Endothelial cell of umbilical vein (primary cell): ENCODE measurements around the gene CALCOCO1. TPM values are rescaled to one million over a fixed set of nuclear protein-coding genes. Genes with fewer than 3 reads are reported as not detected.

Experiments
- BruUV-seq: library from RNA; stranded (reverse); fragments of 400-500 nt; replicated peaks from 2 replicates; lab custom pipeline; 2021; lab: Mats Ljungman, UMichigan
- CTCF ChIA-PET: fragments of 300-600, 350-600 bp; sonication (Branson Sonifier 250); formaldehyde crosslinking; loops from one replicate; lab custom pipeline; 2021; ENCODE audit warnings: antibody characterized with exemption, inconsistent platforms; lab: Charles Lee
- POLR2A ChIA-PET: fragments of 300-600, 350-600 bp; sonication (Branson Sonifier 250); formaldehyde crosslinking; loops from one replicate; lab custom pipeline; 2021; ENCODE audit warnings: antibody characterized with exemption, inconsistent platforms; lab: Charles Lee
- DNase-seq: peaks from one replicate; pipeline ENCODE4 v3.0.0-alpha.2; 2011; ENCODE audit warnings: low read depth, low spot score
- FAIRE-seq: peaks from 2 replicates; lab custom pipeline; 2011; peaks lifted over from hg19 to GRCh38; lab: Jason Lieb, UNC
- H2AFZ ChIP-seq: 2 replicates; pipeline ENCODE4 v1.6.0; 2012; ENCODE audit warnings: low read depth, low read length, control low read depth, inconsistent platforms
- H3K27ac ChIP-seq: 2 replicates; pipeline ENCODE4 v1.5.1; 2011; ENCODE audit warnings: low read depth, mild to moderate bottlenecking, control low read depth, low read length, moderate library complexity; ENCODE audit not compliant: insufficient read depth
- H3K27me3 ChIP-seq, 2 experiments: 2 replicates each; pipeline versions ENCODE4 v1.6.0 to v1.6.1; 2011; ENCODE audit warnings: low read length in 2 of 2, mixed read lengths in 1 of 2; ENCODE audit not compliant: control insufficient read depth in 2 of 2, insufficient read depth in 2 of 2
- H3K36me3 ChIP-seq, 2 experiments: 2 replicates in 1 of 2; 3 replicates in 1 of 2; pipeline ENCODE4 v1.5.1; 2011; ENCODE audit warnings: low read length in 2 of 2, mild to moderate bottlenecking in 1 of 2, moderate library complexity in 1 of 2; ENCODE audit not compliant: control insufficient read depth in 2 of 2, insufficient read depth in 2 of 2; ENCODE audit errors: extremely low read depth in 1 of 2
- H3K4me1 ChIP-seq: 3 replicates; pipeline ENCODE4 v1.5.1; 2011; ENCODE audit warnings: mild to moderate bottlenecking, low read length; ENCODE audit not compliant: control insufficient read depth, insufficient read depth; ENCODE audit errors: extremely low read depth
- H3K4me2 ChIP-seq: 2 replicates; pipeline ENCODE4 v1.6.1; 2011; ENCODE audit warnings: low read length, control low read depth, mixed read lengths; ENCODE audit not compliant: insufficient read depth
- H3K4me3 ChIP-seq, 3 experiments: fragments of 200-600 bp in 1 of 3; sonication (generic), shearing (Covaris generic) in 1 of 3; replicated peaks in 1 of 3; 2 replicates each; pipeline ENCODE4 v1.5.1; 2011 to 2016; ENCODE audit warnings: control low read depth in 3 of 3, low read length in 3 of 3, mild to moderate bottlenecking in 2 of 3, inconsistent platforms in 1 of 3, low read depth in 1 of 3, moderate library complexity in 1 of 3; ENCODE audit not compliant: insufficient read depth in 1 of 3
- H3K79me2 ChIP-seq: 2 replicates; pipeline ENCODE4 v1.6.0; 2012; ENCODE audit warnings: low read length, inconsistent platforms; ENCODE audit not compliant: control insufficient read depth, insufficient read depth
- H3K9ac ChIP-seq: replicated peaks from 2 replicates; pipeline ENCODE3; 2011; ENCODE audit warnings: low read length, control low read depth; ENCODE audit not compliant: insufficient read depth; ENCODE audit errors: extremely low read depth
- H3K9me1 ChIP-seq: replicated peaks from 3 replicates; pipeline ENCODE4 v1.6.0; 2011; ENCODE audit warnings: mild to moderate bottlenecking, low read length; ENCODE audit not compliant: control insufficient read depth, insufficient read depth; ENCODE audit errors: extremely low read depth
- H3K9me3 ChIP-seq: replicated peaks from 2 replicates; pipeline ENCODE4 v1.5.1; 2012; ENCODE audit warnings: low read length, inconsistent platforms; ENCODE audit not compliant: control insufficient read depth, insufficient read depth
- H4K20me1 ChIP-seq: replicated peaks from 2 replicates; pipeline ENCODE3; 2011; ENCODE audit warnings: mild to moderate bottlenecking, low read length; ENCODE audit not compliant: control insufficient read depth, insufficient read depth; ENCODE audit errors: extremely low read depth
- EZH2 ChIP-seq: IDR thresholded peaks from 2 replicates; pipeline ENCODE4 v1.6.1; 2012; ENCODE audit warnings: borderline replicate concordance, low read depth, mild to moderate bottlenecking, moderate library complexity, low read length, inconsistent platforms; ENCODE audit not compliant: severe bottlenecking
- FOS ChIP-seq: IDR thresholded peaks from 2 replicates; pipeline ENCODE4 v1.6.1; 2011; ENCODE audit warnings: mild to moderate bottlenecking, low read length, moderate library complexity, borderline replicate concordance; ENCODE audit not compliant: insufficient read depth
- GATA2 ChIP-seq: IDR thresholded peaks from 2 replicates; pipeline ENCODE4 v1.7.0; 2011; ENCODE audit warnings: low read depth, mild to moderate bottlenecking, moderate library complexity, mixed read lengths, low read length; ENCODE audit not compliant: insufficient read length, insufficient read depth
- JUN ChIP-seq: IDR thresholded peaks from 2 replicates; pipeline ENCODE4 v1.6.1; 2011; ENCODE audit warnings: borderline replicate concordance, low read depth; ENCODE audit not compliant: insufficient read length, insufficient read depth
- MYC ChIP-seq: IDR thresholded peaks from one replicate; pipeline ENCODE4 v1.6.1; 2011; ENCODE audit warnings: mild to moderate bottlenecking, low read depth, low read length
- POLR2A ChIP-seq: IDR thresholded peaks from 2 replicates; pipeline ENCODE4 v1.6.1; 2012; ENCODE audit warnings: low read depth, mild to moderate bottlenecking, control low read depth, low read length
- POLR2AphosphoS5 ChIP-seq: IDR thresholded peaks from 2 replicates; pipeline ENCODE4 v1.6.1; 2012; ENCODE audit warnings: low read depth, mild to moderate bottlenecking, control low read depth, low read length, moderate library complexity; ENCODE audit not compliant: insufficient read depth
- dilution Hi-C: fragments of 300-500 bp; cut with MboI; formaldehyde crosslinking; loops from one replicate; pipeline ENCODE4 v1.15.0; 2019; ENCODE audit warnings: low sequenced_read_pairs; ENCODE audit not compliant: extremely low pct_ligation_motif_present
- intact Hi-C: fragments of 100-400 bp; cut with micrococcal nuclease; formaldehyde crosslinking; loops from one replicate; pipeline ENCODE4 v1.10.0; 2022
- polyA plus RNA-seq, 4 experiments: library from polyadenylated mRNA; depleted of rRNA in 3 of 4; stranded (reverse) in 3 of 4; unstranded in 1 of 4; fragments of >200 nt; gene quantifications; 2 replicates each; pipeline versions ENCODE4 v1.2.1 to v1.2.3, GENCODE V29; 2011 to 2012; ENCODE audit warnings: missing spikeins in 1 of 4
- total RNA-seq: library from RNA; stranded (reverse); gene quantifications from 2 replicates; pipeline ENCODE4 v1.2.3, GENCODE V29; 2021
- TF ChIP-seq, protein P1 (sequence below), 2 donors: IDR thresholded peaks; 1 replicate in 1 of 2; 2 replicates in 1 of 2; pipeline ENCODE4 v1.5.1; 2011; ENCODE audit warnings: low read length in 2 of 2, mild to moderate bottlenecking in 2 of 2, moderate library complexity in 2 of 2, control low read depth in 1 of 2, inconsistent platforms in 1 of 2, low read depth in 1 of 2; ENCODE audit not compliant: insufficient read depth in 1 of 2; ENCODE audit errors: extremely low read depth in 1 of 2
- TF ChIP-seq, protein P2 (sequence below): IDR thresholded peaks from 2 replicates; pipeline ENCODE4 v1.6.1; 2011; ENCODE audit not compliant: insufficient read depth, insufficient read length

Gene CALCOCO1
- total and polyA plus RNA-seq, 2 donors (not counting 3 experiments of a cell fraction or from before 2014, with no cell fraction given): 70.9 to 135 TPM

DNA sequence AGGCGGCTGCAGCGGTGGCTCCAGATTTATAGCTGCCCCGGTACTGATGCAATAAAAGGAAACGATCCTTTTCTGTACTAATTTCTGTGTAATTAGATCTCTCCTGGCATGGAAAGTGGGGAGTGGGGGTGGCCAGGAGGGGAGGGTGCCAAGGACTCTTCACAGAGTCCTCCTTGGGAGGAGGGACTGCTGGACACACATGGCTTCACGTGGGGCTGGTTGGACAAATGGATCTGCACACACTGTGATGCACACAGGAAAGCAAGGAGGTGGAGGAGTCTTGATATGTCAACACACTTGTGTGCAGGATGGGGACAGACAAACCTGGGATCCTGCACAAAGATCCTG, 27.6 kb downstream of the CALCOCO1 start:
- DNase-seq (no peak), FAIRE-seq (no peak)
- Histone ChIP-seq H3K27ac (no peak overlapping the region), H3K9ac (no peak overlapping the region), H3K4me1 (peaks cover 8% of the 10 kb centered on the region), H2AFZ (no peak overlapping the region), H3K36me3 (no peaks in the 10 kb centered on the region), H3K9me3 (no peaks in the 10 kb centered on the region), H3K79me2 (no peaks in the 10 kb centered on the region), H3K4me2 (no peak overlapping the region), H4K20me1 (no peaks in the 10 kb centered on the region), H3K9me1 (no peaks in the 10 kb centered on the region), H3K27me3 (peaks cover 54 to 78% of the 10 kb centered on the region in 2 experiments), H3K4me3 (no peak overlapping the region)
- TF ChIP-seq, protein P1, sequence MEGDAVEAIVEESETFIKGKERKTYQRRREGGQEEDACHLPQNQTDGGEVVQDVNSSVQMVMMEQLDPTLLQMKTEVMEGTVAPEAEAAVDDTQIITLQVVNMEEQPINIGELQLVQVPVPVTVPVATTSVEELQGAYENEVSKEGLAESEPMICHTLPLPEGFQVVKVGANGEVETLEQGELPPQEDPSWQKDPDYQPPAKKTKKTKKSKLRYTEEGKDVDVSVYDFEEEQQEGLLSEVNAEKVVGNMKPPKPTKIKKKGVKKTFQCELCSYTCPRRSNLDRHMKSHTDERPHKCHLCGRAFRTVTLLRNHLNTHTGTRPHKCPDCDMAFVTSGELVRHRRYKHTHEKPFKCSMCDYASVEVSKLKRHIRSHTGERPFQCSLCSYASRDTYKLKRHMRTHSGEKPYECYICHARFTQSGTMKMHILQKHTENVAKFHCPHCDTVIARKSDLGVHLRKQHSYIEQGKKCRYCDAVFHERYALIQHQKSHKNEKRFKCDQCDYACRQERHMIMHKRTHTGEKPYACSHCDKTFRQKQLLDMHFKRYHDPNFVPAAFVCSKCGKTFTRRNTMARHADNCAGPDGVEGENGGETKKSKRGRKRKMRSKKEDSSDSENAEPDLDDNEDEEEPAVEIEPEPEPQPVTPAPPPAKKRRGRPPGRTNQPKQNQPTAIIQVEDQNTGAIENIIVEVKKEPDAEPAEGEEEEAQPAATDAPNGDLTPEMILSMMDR (IDR thresholded peaks at IDR 0.05; ENCODE audit: extremely low read depth in 1 of 2, insufficient read depth in 1 of 2, low read depth in 1 of 2, low read length in 2 of 2): no peak
- TF ChIP-seq POLR2AphosphoS5 (no peak), FOS (no peak), POLR2A (no peak), JUN (no peak), EZH2 (no peak), GATA2 (no peak), MYC (no peak)
- TF ChIP-seq, protein P2, sequence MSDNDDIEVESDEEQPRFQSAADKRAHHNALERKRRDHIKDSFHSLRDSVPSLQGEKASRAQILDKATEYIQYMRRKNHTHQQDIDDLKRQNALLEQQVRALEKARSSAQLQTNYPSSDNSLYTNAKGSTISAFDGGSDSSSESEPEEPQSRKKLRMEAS: no peak
- dilution Hi-C loops: no loop called here
- CTCF ChIA-PET: interaction anchor here (0.7 to 20.3 kb wide), 7 partner anchors 10 to 156 kb away, joined by 3 to 719 read pairs (median 4); no protein-coding TSS in a partner anchor
- intact Hi-C loops: loop anchor here (5.0 kb wide), 1 partner anchor 288 kb away; the partner anchor contains the start of gene HOXC10
- BruUV-seq: no TSS peak
- POLR2A ChIA-PET: no interaction called here
